NB4 (cell line): ENCODE results near the gene GALNT2.

ENCODE experiments used
- CTCF ChIP-seq: IDR thresholded peaks from one replicate; pipeline ENCODE4 v1.5.1; 2012; ENCODE audit warnings: low read depth, low read length
- POLR2A ChIP-seq: IDR thresholded peaks from 2 replicates; pipeline ENCODE4 v1.6.1; 2011; ENCODE audit warnings: mild to moderate bottlenecking; ENCODE audit not compliant: insufficient read length; ENCODE audit errors: extremely low read depth
- TF ChIP-seq, protein P1 (sequence below): IDR thresholded peaks from 2 replicates; pipeline ENCODE4 v1.6.1; 2011; ENCODE audit warnings: low read depth, low read length

DNA sequence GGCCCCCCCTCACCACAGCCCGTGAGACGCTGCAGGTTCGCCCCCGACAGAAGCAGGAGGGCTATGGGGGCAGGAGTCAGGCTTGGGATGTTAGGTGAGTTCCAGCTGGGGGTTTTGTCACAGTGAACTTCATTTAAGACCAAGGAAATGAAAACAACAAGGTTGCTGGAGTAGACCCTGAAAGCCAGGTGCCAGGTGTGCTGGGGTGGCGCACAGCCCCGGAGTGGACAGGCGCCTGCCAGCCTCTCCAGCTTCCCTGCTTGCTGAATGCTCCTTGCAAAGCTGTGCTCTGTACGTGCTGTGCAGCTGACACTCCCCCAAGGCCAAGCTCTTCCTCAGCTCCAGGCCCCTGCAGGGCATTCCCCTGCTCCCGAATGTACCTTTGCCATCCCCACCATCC lies 256.6 kb downstream of the GALNT2 start:
- TF ChIP-seq CTCF = no peak
- TF ChIP-seq POLR2A = no peak
- TF ChIP-seq, protein P1, sequence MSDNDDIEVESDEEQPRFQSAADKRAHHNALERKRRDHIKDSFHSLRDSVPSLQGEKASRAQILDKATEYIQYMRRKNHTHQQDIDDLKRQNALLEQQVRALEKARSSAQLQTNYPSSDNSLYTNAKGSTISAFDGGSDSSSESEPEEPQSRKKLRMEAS = no peak
